Femur (tissue), 1 donor: ENCODE data around the gene NUP214.
"Not testable (repeated sequence)": the region's sequence is repeated elsewhere in the genome, so short reads cannot be mapped to it uniquely, and the experiment has no call there.

Experiments
- DNase-seq: peaks from one replicate; pipeline ENCODE4 v3.0.0-alpha.2; 2017

Gene NUP214

GRCh38 chr9:131097126-131097947, 28.0 kb upstream of the NUP214 start:
- no peak for DNase-seq

GRCh38 chr9:131097948-131098278, 27.5 kb upstream of the NUP214 start:
- no peak for DNase-seq

GRCh38 chr9:131098391-131099101, 26.8 kb upstream of the NUP214 start:
- DNase-seq: no peak

GRCh38 chr9:131099102-131099606, 26.2 kb upstream of the NUP214 start:
- DNase-seq: no peak

- not testable (repeated sequence) for DNase-seq
These were observed 25.5 kb upstream of the NUP214 start for GRCh38 chr9:131099845-131100244.

GRCh38 chr9:131100445-131100844, 24.9 kb upstream of the NUP214 start:
- DNase-seq: no peak

GRCh38 chr9:131101207-131101964, 24.0 kb upstream of the NUP214 start:
- DNase-seq: no peak

- no peak for DNase-seq
These were observed 22.4 kb upstream of the NUP214 start for GRCh38 chr9:131103024-131103423.

- no peak for DNase-seq
These were observed 21.9 kb upstream of the NUP214 start for GRCh38 chr9:131103535-131103934.

GRCh38 chr9:131104016-131104740, 21.2 kb upstream of the NUP214 start:
- no peak for DNase-seq

- no peak for DNase-seq
These were observed 19.4 kb upstream of the NUP214 start for GRCh38 chr9:131105952-131106351.

- DNase-seq: no peak
These were observed 17.6 kb upstream of the NUP214 start for GRCh38 chr9:131107760-131108159.

- no peak for DNase-seq
These were observed 14.1 kb upstream of the NUP214 start for GRCh38 chr9:131111186-131111853.

- peak; percentile 51 for DNase-seq
These were observed 13.5 kb upstream of the NUP214 start for GRCh38 chr9:131111854-131112311.

- no peak for DNase-seq
These were observed 12.8 kb upstream of the NUP214 start for GRCh38 chr9:131112374-131113154.

GRCh38 chr9:131113655-131114054, 11.7 kb upstream of the NUP214 start:
- no peak for DNase-seq

GRCh38 chr9:131114084-131114535, 11.3 kb upstream of the NUP214 start:
- DNase-seq: no peak

- DNase-seq: not testable (repeated sequence)
These were observed 10.0 kb upstream of the NUP214 start for GRCh38 chr9:131115360-131115742.

- no peak for DNase-seq
These were observed 8.9 kb upstream of the NUP214 start for GRCh38 chr9:131116281-131117120.

GRCh38 chr9:131117121-131117761, 8.1 kb upstream of the NUP214 start:
- no peak for DNase-seq
